GM18909 (cell line): ENCODE results near the gene NSUN3.

Experiments
- ATAC-seq: cut with Tn5 transposase; IDR thresholded peaks from one replicate; pipeline ENCODE4 v1.9.1; 2021; ENCODE audit warnings: mild to moderate bottlenecking; ENCODE audit not compliant: unreplicated experiment, poor library complexity

Gene NSUN3

GRCh38 chr3:94176988-94177745 lies 114.3 kb downstream of the NSUN3 start:
- no peak for ATAC-seq
